Putamen (tissue), 1 donor: Measurements from ENCODE around the gene DOCK2.

Experiments used
- DNase-seq: peaks from one replicate; pipeline ENCODE4 v3.0.0-alpha.2; 2016; ENCODE audit warnings: low spot score

Gene DOCK2

DNA sequence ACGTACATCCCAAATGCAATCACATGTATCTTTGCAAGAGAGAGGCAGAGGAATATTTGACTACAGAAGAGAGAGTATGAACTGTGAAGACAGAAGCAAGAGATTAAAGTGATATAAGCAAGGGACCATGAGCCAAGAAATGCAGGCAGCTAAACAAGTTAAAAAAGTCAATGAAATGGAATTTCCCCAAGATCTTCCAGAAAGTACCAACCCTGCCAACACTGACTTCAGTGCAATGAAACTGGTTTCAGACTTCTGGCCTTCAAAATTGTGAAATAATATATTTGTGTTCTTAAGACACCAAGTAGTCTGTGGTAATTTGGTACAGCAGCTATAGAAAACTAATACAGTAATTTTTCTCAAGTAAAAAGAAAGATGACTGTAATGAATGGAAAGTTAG is 489.6 kb downstream of the DOCK2 start:
- no peak for DNase-seq

- no peak for DNase-seq
Observed at GRCh38 chr5:170131235-170131634, 494.2 kb downstream of the DOCK2 start.

GRCh38 chr5:170132269-170132975 is 495.3 kb downstream of the DOCK2 start:
- no peak for DNase-seq
